Activated CD4-positive, alpha-beta T cell treated with anti-CD3 and anti-CD28 coated beads for 36 hours (primary cell): ENCODE data around the gene CFAP61. TPM values are rescaled to one million over a fixed set of nuclear protein-coding genes. Genes with fewer than 3 reads are reported as not detected.

Experiments
- ATAC-seq: fragments of 200-7000 bp; cut with Tn5 transposase; one replicate; pipeline ENCODE4 v1.10.0; 2021; ENCODE audit warnings: mild to moderate bottlenecking, moderate library complexity
- CTCF ChIA-PET: fragments of 350-600 bp; sonication (Branson Sonifier 250); formaldehyde crosslinking; loops from one replicate; lab custom pipeline; 2021; ENCODE audit warnings: antibody characterized with exemption; lab: Charles Lee
- POLR2A ChIA-PET: fragments of 350-600 bp; sonication (Branson Sonifier 250); formaldehyde crosslinking; loops from one replicate; lab custom pipeline; 2021; ENCODE audit warnings: antibody characterized with exemption, inconsistent platforms; lab: Charles Lee
- DNase-seq: peaks from one replicate; pipeline ENCODE4 v3.0.0-alpha.2; 2020
- H3K27ac Mint-ChIP-seq: one replicate; pipeline ENCODE4 v1.8.0; 2021; ENCODE audit warnings: mixed read lengths
- H3K27me3 Mint-ChIP-seq: one replicate; pipeline ENCODE4 v1.8.0; 2021; ENCODE audit warnings: mixed read lengths
- H3K36me3 Mint-ChIP-seq: one replicate; pipeline ENCODE4 v1.8.0; 2021; ENCODE audit warnings: low read depth, mixed read lengths
- H3K4me1 Mint-ChIP-seq: one replicate; pipeline ENCODE4 v1.8.0; 2021; ENCODE audit warnings: mixed read lengths
- H3K4me3 Mint-ChIP-seq: one replicate; pipeline ENCODE4 v1.8.0; 2021; ENCODE audit warnings: mild to moderate bottlenecking, moderate library complexity, mixed read lengths
- H3K9me3 Mint-ChIP-seq: one replicate; pipeline ENCODE4 v1.8.0; 2021; ENCODE audit warnings: low read depth, mixed read lengths
- intact Hi-C, 2 experiments: fragments of 100-400 bp; cut with DNase I in 1 of 2; cut with micrococcal nuclease in 1 of 2; formaldehyde crosslinking; loops; one replicate each; pipeline versions ENCODE4 v1.14.2 to v1.15.1; 2022 to 2024; cut with DNase I, micrococcal nuclease
- total RNA-seq, 2 experiments: library from RNA; stranded (reverse); gene quantifications; one replicate each; pipeline ENCODE4 v1.2.3, GENCODE V29; 2021

CFAP61 gene
- total RNA-seq, 2 experiments from 2014 or later: 0.39 to 0.51 TPM

DNA sequence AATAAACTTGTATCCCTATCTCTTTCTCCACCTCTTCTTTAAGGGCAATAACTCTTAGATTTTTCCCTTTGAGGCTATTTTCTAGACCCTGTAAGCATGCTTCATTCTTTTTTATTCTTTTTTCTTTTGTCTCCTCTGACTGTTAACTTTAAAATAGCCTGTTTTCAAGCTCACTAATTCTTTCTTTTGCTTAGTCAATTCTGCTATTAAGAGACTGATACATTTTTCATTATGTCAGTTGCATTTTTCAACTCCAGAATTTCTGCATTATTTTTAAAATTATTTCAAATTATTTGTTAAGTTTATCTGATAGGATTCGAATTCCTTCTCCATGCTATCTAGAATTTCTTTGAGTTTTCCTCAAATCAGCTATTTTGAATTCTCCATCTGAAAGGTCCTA is 84.0 kb downstream of the CFAP61 start:
- intact Hi-C loops: no loop called here
- Mint-ChIP-seq H3K36me3 (no peaks in the 10 kb centered on the region), H3K4me1 (no peaks in the 10 kb centered on the region), H3K4me3 (no peak overlapping the region), H3K27ac (no peak overlapping the region), H3K9me3 (peaks cover 2% of the 10 kb centered on the region), H3K27me3 (peaks cover 7% of the 10 kb centered on the region)
- ChIA-PET CTCF (no interaction called here), POLR2A (no interaction called here)
- DNase-seq (no peak), ATAC-seq (no peak)

GRCh38 chr20:20137851-20138250 is 85.5 kb downstream of the CFAP61 start:
- intact Hi-C loops: no loop called here
- no peak overlapping the region for H3K27ac Mint-ChIP-seq
- ATAC-seq (no peak), DNase-seq (no peak)
- ChIA-PET CTCF (interaction anchor here (1.2 kb wide), 1 partner anchor 100 kb away, joined by 3 read pairs; no protein-coding TSS in a partner anchor), POLR2A (no interaction called here)
- H3K27me3 Mint-ChIP-seq: peaks cover 6% of the 10 kb centered on the region
- H3K9me3 Mint-ChIP-seq: peaks cover 2% of the 10 kb centered on the region
- no peaks in the 10 kb centered on the region for H3K4me1 Mint-ChIP-seq
- H3K36me3 Mint-ChIP-seq: no peaks in the 10 kb centered on the region
- no peak overlapping the region for H3K4me3 Mint-ChIP-seq

DNA sequence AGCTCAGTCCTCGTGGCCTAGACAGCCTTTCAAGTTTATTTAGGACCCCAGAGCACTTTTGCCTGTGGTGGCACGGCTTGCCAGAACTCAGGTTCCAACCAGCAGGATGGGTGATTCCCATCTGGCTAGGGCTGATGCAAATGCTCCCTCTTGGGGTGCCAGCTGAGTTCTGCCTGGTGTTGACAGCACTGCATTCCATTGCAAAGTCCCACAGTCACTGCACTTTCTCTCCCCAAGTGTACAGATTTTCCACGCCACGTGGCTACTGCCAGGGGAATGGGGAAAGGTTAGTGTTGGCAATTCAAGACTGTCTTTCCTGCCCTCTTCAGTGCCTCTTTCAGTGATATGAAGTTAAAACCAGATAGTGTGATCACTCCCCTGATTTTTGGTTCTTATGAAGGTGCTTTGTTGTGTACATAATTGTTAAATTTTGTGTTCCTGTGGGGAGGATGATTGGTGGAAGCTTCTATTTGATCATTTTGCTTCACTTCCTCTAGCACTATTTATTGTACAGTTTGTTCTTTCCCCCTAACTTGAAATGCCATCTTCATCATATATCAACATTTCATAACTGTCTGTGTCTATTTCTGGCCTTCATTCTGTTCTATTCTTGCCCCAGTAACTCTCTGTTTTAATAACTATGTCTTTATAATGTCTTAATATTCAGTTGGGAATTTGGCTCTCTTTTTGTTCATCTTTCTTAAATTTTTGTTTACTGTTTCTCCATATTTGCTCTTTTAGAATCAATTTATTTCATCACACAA is 86.2 kb downstream of the CFAP61 start:
- no peak overlapping the region for H3K4me3 Mint-ChIP-seq
- H3K9me3 Mint-ChIP-seq: peaks cover 2% of the 10 kb centered on the region
- no peak overlapping the region for H3K27ac Mint-ChIP-seq
- DNase-seq (no peak), ATAC-seq (no peak)
- ChIA-PET POLR2A (no interaction called here), CTCF (interaction anchor here (0.6 to 1.2 kb wide), 2 partner anchors 99 to 1434 kb away, joined by 3 to 4 read pairs; no protein-coding TSS in a partner anchor)
- intact Hi-C loops: no loop called here
- H3K27me3 Mint-ChIP-seq: peaks cover 4% of the 10 kb centered on the region
- no peaks in the 10 kb centered on the region for H3K36me3 Mint-ChIP-seq
- H3K4me1 Mint-ChIP-seq: no peaks in the 10 kb centered on the region

DNA sequence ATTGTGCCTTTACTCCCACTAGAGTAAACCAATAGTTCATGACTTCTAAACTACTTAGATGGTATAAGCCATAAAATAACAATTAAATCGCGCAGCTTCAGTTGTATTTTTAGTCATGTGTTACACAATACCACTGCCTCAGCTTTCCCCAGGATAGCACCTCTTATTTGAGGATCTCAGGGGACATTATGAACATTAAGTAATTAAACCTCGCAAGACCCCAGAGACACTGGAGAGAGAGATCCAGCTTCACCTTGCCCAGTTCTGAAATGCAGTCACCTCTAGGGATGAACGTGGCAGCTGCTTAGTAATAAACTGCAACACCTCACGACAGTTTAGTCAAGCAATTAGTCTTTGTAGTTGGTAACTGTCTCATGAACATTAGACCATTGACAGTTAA is 87.1 kb downstream of the CFAP61 start:
- Mint-ChIP-seq H3K4me1 (no peaks in the 10 kb centered on the region), H3K36me3 (no peaks in the 10 kb centered on the region), H3K9me3 (peaks cover 2% of the 10 kb centered on the region), H3K27me3 (peaks cover 4% of the 10 kb centered on the region), H3K4me3 (no peak overlapping the region), H3K27ac (no peak overlapping the region)
- DNase-seq (no peak), ATAC-seq (no peak)
- intact Hi-C loops: no loop called here
- POLR2A ChIA-PET: no interaction called here
- CTCF ChIA-PET: no interaction called here

GRCh38 chr20:20143165-20143564 is 90.8 kb downstream of the CFAP61 start:
- no peak for ATAC-seq
- Mint-ChIP-seq H3K4me1 (no peaks in the 10 kb centered on the region), H3K36me3 (no peaks in the 10 kb centered on the region), H3K4me3 (no peak overlapping the region), H3K9me3 (no peaks in the 10 kb centered on the region), H3K27me3 (peaks cover 9% of the 10 kb centered on the region), H3K27ac (no peak overlapping the region)
- DNase-seq: no peak
- POLR2A ChIA-PET: no interaction called here
- CTCF ChIA-PET: interaction anchor here (1.4 kb wide), 1 partner anchor 150 kb away, joined by 4 read pairs; no protein-coding TSS in a partner anchor
- intact Hi-C loops: no loop called here

- POLR2A ChIA-PET: no interaction called here
- Mint-ChIP-seq H3K4me3 (no peak overlapping the region), H3K9me3 (no peaks in the 10 kb centered on the region), H3K27me3 (peaks cover 9% of the 10 kb centered on the region), H3K36me3 (no peaks in the 10 kb centered on the region), H3K4me1 (no peaks in the 10 kb centered on the region), H3K27ac (no peak overlapping the region)
- CTCF ChIA-PET: no interaction called here
- DNase-seq: no peak
- intact Hi-C loops: no loop called here
- no peak for ATAC-seq
Measured at GRCh38 chr20:20143646-20144045, 91.3 kb downstream of the CFAP61 start.

- Mint-ChIP-seq H3K36me3 (no peaks in the 10 kb centered on the region), H3K27me3 (peaks cover 12% of the 10 kb centered on the region), H3K9me3 (peaks cover 3% of the 10 kb centered on the region), H3K4me1 (no peaks in the 10 kb centered on the region), H3K4me3 (no peak overlapping the region), H3K27ac (no peak overlapping the region)
- DNase-seq (no peak), ATAC-seq (no peak)
- intact Hi-C loops: no loop called here
- ChIA-PET CTCF (no interaction called here), POLR2A (no interaction called here)
Measured at GRCh38 chr20:20148779-20149178, 96.4 kb downstream of the CFAP61 start.

GRCh38 chr20:20150241-20150640 is 97.9 kb downstream of the CFAP61 start:
- ATAC-seq (no peak), DNase-seq (no peak)
- ChIA-PET POLR2A (no interaction called here), CTCF (interaction anchor here (0.6 kb wide), 1 partner anchor 459 kb away, joined by 3 read pairs; no protein-coding TSS in a partner anchor)
- Mint-ChIP-seq H3K9me3 (peaks cover 3% of the 10 kb centered on the region), H3K4me3 (no peak overlapping the region), H3K27me3 (peaks cover 10% of the 10 kb centered on the region), H3K36me3 (no peaks in the 10 kb centered on the region), H3K4me1 (no peaks in the 10 kb centered on the region), H3K27ac (no peak overlapping the region)
- intact Hi-C loops: no loop called here

DNA sequence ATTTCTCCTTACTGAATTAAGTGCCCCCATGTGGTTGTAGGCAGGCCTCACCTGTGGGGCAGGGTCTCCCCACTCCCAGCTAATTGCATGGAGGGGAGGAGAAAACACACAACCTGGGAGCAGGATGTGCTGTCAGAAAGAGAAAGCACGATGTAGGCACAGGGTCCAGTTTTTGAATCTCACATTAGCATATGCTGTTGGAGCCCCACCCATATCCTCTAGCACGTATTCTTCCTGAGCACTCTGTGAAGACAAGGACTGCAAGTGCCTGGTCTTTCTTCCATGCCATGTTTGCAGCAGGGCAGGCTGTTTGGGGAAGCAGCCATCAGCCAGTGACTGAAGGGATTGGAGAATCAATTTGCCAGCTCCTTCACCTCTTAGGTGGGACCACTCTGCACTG is 108.2 kb downstream of the CFAP61 start:
- Mint-ChIP-seq H3K36me3 (no peaks in the 10 kb centered on the region), H3K27ac (no peak overlapping the region), H3K4me3 (no peak overlapping the region), H3K9me3 (peaks cover 4% of the 10 kb centered on the region), H3K4me1 (no peaks in the 10 kb centered on the region), H3K27me3 (peaks cover 3% of the 10 kb centered on the region)
- POLR2A ChIA-PET: no interaction called here
- CTCF ChIA-PET: no interaction called here
- ATAC-seq (no peak), DNase-seq (no peak)
- intact Hi-C loops: no loop called here

DNA sequence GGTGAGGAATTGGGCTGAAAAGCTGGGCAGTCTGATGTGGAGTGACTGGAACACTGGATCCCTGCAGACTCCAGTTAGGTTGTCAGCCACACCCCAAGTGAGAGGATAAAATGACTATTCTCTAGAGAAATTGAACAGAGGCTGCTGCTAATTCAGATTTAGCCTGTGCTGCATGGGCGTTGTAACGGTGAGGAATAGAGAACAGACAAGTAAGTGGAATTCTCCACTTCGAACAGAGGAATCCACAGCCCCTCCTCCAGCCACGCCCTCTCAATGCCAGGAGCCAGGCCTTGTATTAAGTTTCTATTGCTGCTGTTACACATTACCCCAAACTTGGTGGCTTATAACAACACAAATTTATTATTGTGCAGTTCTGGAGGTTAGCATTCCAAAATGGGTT is 109.3 kb downstream of the CFAP61 start:
- Mint-ChIP-seq H3K4me1 (no peaks in the 10 kb centered on the region), H3K9me3 (peaks cover 4% of the 10 kb centered on the region), H3K27me3 (peaks cover 3% of the 10 kb centered on the region), H3K27ac (no peak overlapping the region), H3K4me3 (no peak overlapping the region), H3K36me3 (no peaks in the 10 kb centered on the region)
- ChIA-PET CTCF (interaction anchor here (1.1 kb wide), 1 partner anchor 163 kb away, joined by 3 read pairs; no protein-coding TSS in a partner anchor), POLR2A (no interaction called here)
- ATAC-seq: no peak
- intact Hi-C loops: no loop called here
- no peak for DNase-seq

DNA sequence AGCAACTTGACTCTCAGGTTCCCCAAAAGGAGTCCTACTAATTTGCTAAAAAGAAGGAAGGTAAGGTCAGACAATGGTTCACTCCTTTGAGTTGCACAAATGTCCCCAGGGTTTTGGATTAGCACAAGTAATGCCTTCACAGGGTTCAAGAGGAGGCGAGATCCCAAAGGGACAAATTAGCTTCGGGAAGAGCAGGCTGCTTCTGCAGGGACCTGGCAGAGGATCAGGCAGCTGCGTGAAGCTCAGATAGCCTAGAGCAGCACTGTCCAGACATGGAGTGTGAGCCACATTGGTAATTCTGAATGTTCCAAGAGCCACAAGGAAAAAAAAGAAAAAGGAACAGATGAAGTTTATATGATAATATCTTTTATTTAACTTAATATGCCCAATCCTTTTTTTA is 115.4 kb downstream of the CFAP61 start:
- no peak for ATAC-seq
- no peak overlapping the region for H3K4me3 Mint-ChIP-seq
- no peak for DNase-seq
- no peak overlapping the region for H3K27ac Mint-ChIP-seq
- no peaks in the 10 kb centered on the region for H3K36me3 Mint-ChIP-seq
- H3K9me3 Mint-ChIP-seq: peaks cover 5% of the 10 kb centered on the region
- no peaks in the 10 kb centered on the region for H3K4me1 Mint-ChIP-seq
- CTCF ChIA-PET: no interaction called here
- POLR2A ChIA-PET: no interaction called here
- H3K27me3 Mint-ChIP-seq: peaks cover 4% of the 10 kb centered on the region
- intact Hi-C loops: no loop called here

DNA sequence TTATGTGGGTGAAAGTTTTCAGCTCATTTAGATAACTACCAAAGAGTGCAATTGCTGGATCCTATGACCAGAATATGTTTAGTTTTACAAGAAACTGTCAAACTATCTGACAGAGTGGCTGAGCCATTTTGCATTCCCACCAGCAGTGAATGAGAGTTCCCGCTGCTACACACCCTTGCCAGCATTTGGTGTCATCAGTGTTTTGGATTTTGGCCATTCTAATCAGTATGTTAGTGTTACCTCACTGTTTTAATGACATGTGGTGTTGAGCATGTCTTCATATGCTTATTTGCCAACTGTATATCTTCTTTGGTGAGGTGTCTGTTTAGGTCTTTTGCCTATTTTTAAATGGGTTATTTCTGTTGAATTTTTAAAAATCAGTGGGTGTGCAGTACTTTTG is 120.9 kb downstream of the CFAP61 start:
- peaks cover 2% of the 10 kb centered on the region for H3K27me3 Mint-ChIP-seq
- H3K27ac Mint-ChIP-seq: no peak overlapping the region
- peaks cover 1% of the 10 kb centered on the region for H3K9me3 Mint-ChIP-seq
- POLR2A ChIA-PET: no interaction called here
- H3K4me1 Mint-ChIP-seq: no peaks in the 10 kb centered on the region
- CTCF ChIA-PET: interaction anchor here (0.6 kb wide), 1 partner anchor 1081 kb away, joined by 3 read pairs; no protein-coding TSS in a partner anchor
- no peak for ATAC-seq
- no peak overlapping the region for H3K4me3 Mint-ChIP-seq
- DNase-seq: no peak
- no peaks in the 10 kb centered on the region for H3K36me3 Mint-ChIP-seq
- intact Hi-C loops: no loop called here
